SK-N-SH treated with all-trans-retinoic acid at 6 μM for 48 hours (cell line): ENCODE results near the gene MEIKIN.

Experiments used
- ARNTL ChIP-seq: fragments of 450-650 bp; formaldehyde crosslinking; IDR thresholded peaks from 2 replicates; pipeline ENCODE4 v1.5.0; 2020; ENCODE audit warnings: low read depth, mild to moderate bottlenecking, moderate library complexity, borderline replicate concordance
- CSDC2 ChIP-seq: fragments of 250-450 bp; sonication (Bioruptor Pico); IDR thresholded peaks from 2 replicates; pipeline ENCODE4 v1.5.0; 2020; ENCODE audit warnings: mild to moderate bottlenecking, moderate library complexity
- ISL1 ChIP-seq: fragments of 250-450 bp; sonication (Bioruptor Pico); IDR thresholded peaks from 2 replicates; pipeline ENCODE4 v2.1.2; 2022; ENCODE audit warnings: mild to moderate bottlenecking, moderate library complexity
- OSR1 ChIP-seq: fragments of 250-450 bp; sonication (Bioruptor Pico); IDR thresholded peaks from 2 replicates; pipeline ENCODE4 v1.8.0; 2022; ENCODE audit warnings: moderate library complexity, mild to moderate bottlenecking, inconsistent platforms
- RARB ChIP-seq: fragments of 250-450 bp; sonication (Bioruptor Pico); IDR thresholded peaks from 2 replicates; pipeline ENCODE4 v1.8.0; 2021; ENCODE audit warnings: mild to moderate bottlenecking, moderate library complexity
- SNAI2 ChIP-seq: fragments of 250-450 bp; sonication (Bioruptor Pico); IDR thresholded peaks from 2 replicates; pipeline ENCODE4 v1.5.0; 2020; ENCODE audit warnings: mild to moderate bottlenecking, moderate library complexity
- TCF4 ChIP-seq: fragments of 250-450 bp; sonication (Bioruptor Pico); IDR thresholded peaks from 2 replicates; pipeline ENCODE4 v1.8.0; 2021; ENCODE audit warnings: mild to moderate bottlenecking, moderate library complexity, borderline replicate concordance
- TOX ChIP-seq: fragments of 250-450 bp; sonication (Bioruptor Pico); IDR thresholded peaks from 2 replicates; pipeline ENCODE4 v1.8.0; 2021; ENCODE audit warnings: mild to moderate bottlenecking, moderate library complexity, borderline replicate concordance
- ZC3H10 ChIP-seq: fragments of 250-450 bp; sonication (Bioruptor Pico); IDR thresholded peaks from 2 replicates; pipeline ENCODE4 v1.5.1; 2021; ENCODE audit warnings: mild to moderate bottlenecking, moderate library complexity
- ZFP3 ChIP-seq: fragments of 250-450 bp; sonication (Bioruptor Pico); IDR thresholded peaks from 2 replicates; pipeline ENCODE4 v1.5.0; 2020; ENCODE audit warnings: mild to moderate bottlenecking, moderate library complexity
- ZFP30 ChIP-seq: fragments of 450-650 bp; formaldehyde crosslinking; IDR thresholded peaks from 2 replicates; pipeline ENCODE4 v1.5.0; 2022; ENCODE audit warnings: mild to moderate bottlenecking, moderate library complexity
- TF ChIP-seq, protein P1 (sequence below): fragments of 250-450 bp; sonication (Bioruptor Pico); IDR thresholded peaks from 2 replicates; pipeline ENCODE4 v1.8.0; 2020; ENCODE audit warnings: mild to moderate bottlenecking, moderate library complexity, borderline replicate concordance
- TF ChIP-seq, protein P2 (sequence below): fragments of 250-450 bp; sonication (Bioruptor Pico); IDR thresholded peaks from 2 replicates; pipeline ENCODE4 v1.5.0; 2020; ENCODE audit warnings: mild to moderate bottlenecking, moderate library complexity

DNA sequence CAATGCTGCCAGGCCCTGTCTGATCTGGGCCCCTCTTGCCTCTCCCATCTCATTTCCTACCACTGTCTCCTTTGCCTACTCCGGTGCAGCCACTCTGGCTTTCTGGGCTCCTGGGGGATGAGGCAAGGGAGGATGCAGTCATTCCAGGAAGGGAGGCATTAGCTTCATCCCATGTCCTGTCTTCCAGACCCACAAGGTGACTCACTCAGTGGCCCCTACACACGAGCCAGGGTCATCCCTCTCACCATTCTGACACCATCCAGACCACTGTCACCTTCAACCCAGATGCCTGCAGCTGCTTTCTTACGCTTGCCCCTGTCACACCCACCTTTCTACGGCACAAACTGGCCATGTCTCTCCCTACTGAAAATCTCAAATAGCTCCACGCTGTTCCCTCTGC is 46.9 kb upstream of the MEIKIN start:
- TF ChIP-seq ARNTL (CRISPR knock-in tag), result no peak
- TF ChIP-seq TOX (CRISPR knock-in tag), result no peak
- TF ChIP-seq OSR1, result no peak
- TF ChIP-seq ZFP3 (CRISPR knock-in tag), result no peak
- TF ChIP-seq, protein P1, sequence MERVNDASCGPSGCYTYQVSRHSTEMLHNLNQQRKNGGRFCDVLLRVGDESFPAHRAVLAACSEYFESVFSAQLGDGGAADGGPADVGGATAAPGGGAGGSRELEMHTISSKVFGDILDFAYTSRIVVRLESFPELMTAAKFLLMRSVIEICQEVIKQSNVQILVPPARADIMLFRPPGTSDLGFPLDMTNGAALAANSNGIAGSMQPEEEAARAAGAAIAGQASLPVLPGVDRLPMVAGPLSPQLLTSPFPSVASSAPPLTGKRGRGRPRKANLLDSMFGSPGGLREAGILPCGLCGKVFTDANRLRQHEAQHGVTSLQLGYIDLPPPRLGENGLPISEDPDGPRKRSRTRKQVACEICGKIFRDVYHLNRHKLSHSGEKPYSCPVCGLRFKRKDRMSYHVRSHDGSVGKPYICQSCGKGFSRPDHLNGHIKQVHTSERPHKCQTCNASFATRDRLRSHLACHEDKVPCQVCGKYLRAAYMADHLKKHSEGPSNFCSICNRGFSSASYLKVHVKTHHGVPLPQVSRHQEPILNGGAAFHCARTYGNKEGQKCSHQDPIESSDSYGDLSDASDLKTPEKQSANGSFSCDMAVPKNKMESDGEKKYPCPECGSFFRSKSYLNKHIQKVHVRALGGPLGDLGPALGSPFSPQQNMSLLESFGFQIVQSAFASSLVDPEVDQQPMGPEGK (CRISPR knock-in tag), result no peak
- no peak for TF ChIP-seq ZFP30 (CRISPR knock-in tag)
- no peak for TF ChIP-seq TCF4 (CRISPR knock-in tag)
- TF ChIP-seq RARB (CRISPR knock-in tag), result no peak
- TF ChIP-seq, protein P2, sequence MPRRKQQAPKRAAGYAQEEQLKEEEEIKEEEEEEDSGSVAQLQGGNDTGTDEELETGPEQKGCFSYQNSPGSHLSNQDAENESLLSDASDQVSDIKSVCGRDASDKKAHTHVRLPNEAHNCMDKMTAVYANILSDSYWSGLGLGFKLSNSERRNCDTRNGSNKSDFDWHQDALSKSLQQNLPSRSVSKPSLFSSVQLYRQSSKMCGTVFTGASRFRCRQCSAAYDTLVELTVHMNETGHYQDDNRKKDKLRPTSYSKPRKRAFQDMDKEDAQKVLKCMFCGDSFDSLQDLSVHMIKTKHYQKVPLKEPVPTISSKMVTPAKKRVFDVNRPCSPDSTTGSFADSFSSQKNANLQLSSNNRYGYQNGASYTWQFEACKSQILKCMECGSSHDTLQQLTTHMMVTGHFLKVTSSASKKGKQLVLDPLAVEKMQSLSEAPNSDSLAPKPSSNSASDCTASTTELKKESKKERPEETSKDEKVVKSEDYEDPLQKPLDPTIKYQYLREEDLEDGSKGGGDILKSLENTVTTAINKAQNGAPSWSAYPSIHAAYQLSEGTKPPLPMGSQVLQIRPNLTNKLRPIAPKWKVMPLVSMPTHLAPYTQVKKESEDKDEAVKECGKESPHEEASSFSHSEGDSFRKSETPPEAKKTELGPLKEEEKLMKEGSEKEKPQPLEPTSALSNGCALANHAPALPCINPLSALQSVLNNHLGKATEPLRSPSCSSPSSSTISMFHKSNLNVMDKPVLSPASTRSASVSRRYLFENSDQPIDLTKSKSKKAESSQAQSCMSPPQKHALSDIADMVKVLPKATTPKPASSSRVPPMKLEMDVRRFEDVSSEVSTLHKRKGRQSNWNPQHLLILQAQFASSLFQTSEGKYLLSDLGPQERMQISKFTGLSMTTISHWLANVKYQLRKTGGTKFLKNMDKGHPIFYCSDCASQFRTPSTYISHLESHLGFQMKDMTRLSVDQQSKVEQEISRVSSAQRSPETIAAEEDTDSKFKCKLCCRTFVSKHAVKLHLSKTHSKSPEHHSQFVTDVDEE (CRISPR knock-in tag), result no peak
- no peak for TF ChIP-seq SNAI2 (CRISPR knock-in tag)
- no peak for TF ChIP-seq CSDC2 (CRISPR knock-in tag)
- no peak for TF ChIP-seq ISL1 (CRISPR knock-in tag)
- no peak for TF ChIP-seq ZC3H10 (CRISPR knock-in tag)
